ENCODE measurements around the gene EXTL2. TPM values are rescaled to one million over a fixed set of nuclear protein-coding genes. Genes with fewer than 3 reads are reported as not detected.
A peak's percentile ranks its signal among the peaks of the same experiment; 100 is the strongest.
"Not testable (repeated sequence)": the region's sequence is repeated elsewhere in the genome, so short reads cannot be mapped to it uniquely, and the experiment has no call there.

EXTL2 gene, protein sequence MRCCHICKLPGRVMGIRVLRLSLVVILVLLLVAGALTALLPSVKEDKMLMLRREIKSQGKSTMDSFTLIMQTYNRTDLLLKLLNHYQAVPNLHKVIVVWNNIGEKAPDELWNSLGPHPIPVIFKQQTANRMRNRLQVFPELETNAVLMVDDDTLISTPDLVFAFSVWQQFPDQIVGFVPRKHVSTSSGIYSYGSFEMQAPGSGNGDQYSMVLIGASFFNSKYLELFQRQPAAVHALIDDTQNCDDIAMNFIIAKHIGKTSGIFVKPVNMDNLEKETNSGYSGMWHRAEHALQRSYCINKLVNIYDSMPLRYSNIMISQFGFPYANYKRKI
- 100 to 1,000 TPM in 3 of 5 donors, 10 to 100 TPM in 2; 70.5 to 124 (median 102) TPM for polyA plus RNA-seq (ENCODE audit: insufficient read depth in 1 of 5, insufficient read length in 5 of 5, low replicate concordance in 1 of 5)
- long read RNA-seq, donor 1, transcript EXTL2-201 (5 exons, 2,835 nt), result minor isoform, 15 of 35 reads
- long read RNA-seq, donor 1, transcript EXTL2-202 (5 exons, 3,985 nt), result major isoform, 19 of 35 reads
- long read RNA-seq, donor 1, partial matches to known transcripts, result 0 of 35 reads
- long read RNA-seq, donor 1, other reads (novel, unspliced or antisense), result 0 of 35 reads
- long read RNA-seq, donor 2, transcript EXTL2-201 (5 exons, 2,835 nt), result minor isoform, 6 of 25 reads
- long read RNA-seq, donor 2, transcript EXTL2-202 (5 exons, 3,985 nt), result major isoform, 17 of 25 reads
- long read RNA-seq, donor 2, partial matches to known transcripts, result 0 of 25 reads
- long read RNA-seq, donor 2, other reads (novel, unspliced or antisense), result 0 of 25 reads
- long read RNA-seq, donor 3, transcript EXTL2-201 (5 exons, 2,835 nt), result minor isoform, 8 of 19 reads
- long read RNA-seq, donor 3, transcript EXTL2-202 (5 exons, 3,985 nt), result major isoform, 10 of 19 reads
- long read RNA-seq, donor 3, partial matches to known transcripts, result 0 of 19 reads
- long read RNA-seq, donor 3, other reads (novel, unspliced or antisense), result 0 of 19 reads
- long read RNA-seq, donor 4, transcript EXTL2-202 (5 exons, 3,985 nt), result major isoform, 11 of 19 reads
- long read RNA-seq, donor 4, partial matches to known transcripts, result 6 of 19 reads
- long read RNA-seq, donor 4, other reads (novel, unspliced or antisense), result 0 of 19 reads
- long read RNA-seq, donor 5, transcript EXTL2-201 (5 exons, 2,835 nt), result minor isoform, 11 of 54 reads
- long read RNA-seq, donor 5, transcript EXTL2-202 (5 exons, 3,985 nt), result major isoform, 27 of 54 reads
- long read RNA-seq, donor 5, partial matches to known transcripts, result 14 of 54 reads
- long read RNA-seq, donor 5, other reads (novel, unspliced or antisense), result 0 of 54 reads
- long read RNA-seq, donor 6, transcript EXTL2-201 (5 exons, 2,835 nt), result minor isoform, 8 of 29 reads
- long read RNA-seq, donor 6, transcript EXTL2-202 (5 exons, 3,985 nt), result major isoform, 20 of 29 reads
- long read RNA-seq, donor 6, partial matches to known transcripts, result 0 of 29 reads
- long read RNA-seq, donor 6, other reads (novel, unspliced or antisense), result 0 of 29 reads
- long read RNA-seq, donor 7, transcript EXTL2-201 (5 exons, 2,835 nt), result minor isoform, 5 of 14 reads
- long read RNA-seq, donor 7, transcript EXTL2-202 (5 exons, 3,985 nt), result major isoform, 8 of 14 reads
- long read RNA-seq, donor 7, partial matches to known transcripts, result 0 of 14 reads
- long read RNA-seq, donor 7, other reads (novel, unspliced or antisense), result 0 of 14 reads
- long read RNA-seq, donor 8, partial matches to known transcripts, result 0 of 7 reads
- long read RNA-seq, donor 8, other reads (novel, unspliced or antisense), result 0 of 7 reads

DNA sequence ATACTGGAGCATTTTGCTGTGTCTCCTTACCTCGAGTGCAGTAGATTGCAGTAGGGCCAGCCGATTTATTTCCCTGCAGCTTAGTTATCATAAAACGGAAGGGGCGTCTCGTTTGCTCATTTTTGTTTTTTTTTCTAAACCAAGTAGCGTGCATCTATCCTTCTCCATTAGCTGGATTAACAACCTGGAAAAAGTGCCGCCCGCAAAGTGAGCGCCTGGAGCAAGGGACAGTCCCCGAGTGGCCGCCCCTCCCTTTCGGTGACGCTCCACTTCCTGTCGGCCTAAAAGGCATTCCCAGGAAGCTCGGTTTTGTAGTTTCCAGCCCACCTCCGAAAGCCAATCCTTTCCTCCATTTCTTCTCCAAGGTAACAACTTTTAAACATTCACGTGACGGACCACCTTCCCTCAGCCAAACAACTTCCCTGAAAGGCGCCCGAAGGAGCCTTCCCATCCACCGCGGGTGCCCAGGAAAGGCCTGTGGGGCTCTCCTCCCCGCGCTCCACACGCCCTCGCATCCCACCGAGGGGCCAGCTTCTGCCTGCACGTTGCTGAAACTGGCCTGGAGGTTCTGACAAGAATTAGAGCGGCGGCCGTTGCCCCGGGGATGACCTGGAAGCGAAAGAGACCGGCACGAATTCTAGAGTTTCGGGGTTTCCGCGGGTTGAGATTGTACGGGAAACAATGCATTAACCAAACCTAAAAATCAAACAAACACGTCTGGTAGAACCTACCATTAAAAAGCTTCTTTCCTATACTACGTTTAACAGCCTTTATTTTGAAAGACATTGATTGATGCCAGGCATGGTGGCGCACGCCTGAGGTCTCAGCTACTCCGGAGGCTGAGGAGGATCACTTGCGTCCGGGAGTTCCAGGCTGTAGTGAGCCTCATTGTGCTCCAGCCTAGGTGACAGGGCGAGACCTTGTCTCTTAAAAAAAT lies at the start of gene EXTL2:
Gene EXTL2 (minus strand): TSS at position 240 of the 937 bp plus-strand sequence. CDS start 6,085 bp downstream, outside the sequence.
- peak; percentile 88 to 89 for DNase-seq

DNA sequence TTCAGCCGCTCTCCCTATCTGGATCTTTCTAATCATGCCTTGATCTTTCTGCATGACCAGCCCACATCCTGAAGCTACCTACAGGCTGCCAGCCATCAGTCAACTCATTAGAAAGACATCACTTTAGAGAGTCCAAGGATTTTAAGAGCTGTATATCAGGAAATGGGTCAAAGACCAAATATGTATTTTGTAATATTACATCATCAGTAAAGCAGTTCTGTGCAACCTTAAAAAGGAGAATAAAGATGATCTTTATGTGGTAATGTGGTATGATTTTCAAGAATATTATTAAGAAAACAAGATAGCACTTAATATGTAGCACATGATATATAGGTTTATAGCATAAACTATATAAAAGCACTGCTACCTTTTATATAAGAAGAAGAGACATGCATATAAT lies 48.9 kb upstream of the EXTL2 start:
- no peak for DNase-seq

DNA sequence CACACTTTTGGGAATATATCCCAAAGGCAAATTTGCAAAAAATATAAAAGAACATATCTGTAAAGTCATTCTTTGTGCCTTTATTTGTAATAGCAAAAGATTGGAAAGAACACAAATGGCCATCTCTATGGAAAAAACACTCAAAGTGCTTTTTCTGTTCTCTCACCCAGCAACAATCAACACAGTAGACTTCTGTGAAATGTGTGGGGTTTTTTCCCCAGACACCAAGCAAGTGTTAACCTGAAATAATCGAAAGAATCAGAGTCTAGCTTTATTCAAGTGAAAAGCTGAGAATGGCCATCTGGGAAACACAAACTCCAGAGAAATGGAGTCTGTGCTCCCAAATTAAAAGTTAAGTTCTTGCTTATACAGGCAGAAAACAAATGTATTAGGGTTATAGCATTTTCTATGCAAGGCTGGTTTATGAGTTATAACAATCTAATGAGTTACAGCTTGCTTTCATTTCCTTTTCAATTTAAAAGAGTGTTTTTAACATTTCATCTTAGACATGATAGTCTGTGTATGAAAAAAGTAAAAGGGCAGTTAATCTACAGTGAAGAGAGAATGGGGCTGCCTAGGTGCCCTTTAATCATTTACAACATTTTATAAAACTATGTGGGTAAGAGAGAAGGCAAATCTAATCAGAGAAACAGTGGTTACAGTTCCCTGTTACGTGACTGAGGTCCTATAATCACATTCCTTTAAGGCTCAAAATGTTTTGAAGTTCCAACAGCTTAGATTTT lies 47.8 kb upstream of the EXTL2 start:
- DNase-seq, result no peak

DNA sequence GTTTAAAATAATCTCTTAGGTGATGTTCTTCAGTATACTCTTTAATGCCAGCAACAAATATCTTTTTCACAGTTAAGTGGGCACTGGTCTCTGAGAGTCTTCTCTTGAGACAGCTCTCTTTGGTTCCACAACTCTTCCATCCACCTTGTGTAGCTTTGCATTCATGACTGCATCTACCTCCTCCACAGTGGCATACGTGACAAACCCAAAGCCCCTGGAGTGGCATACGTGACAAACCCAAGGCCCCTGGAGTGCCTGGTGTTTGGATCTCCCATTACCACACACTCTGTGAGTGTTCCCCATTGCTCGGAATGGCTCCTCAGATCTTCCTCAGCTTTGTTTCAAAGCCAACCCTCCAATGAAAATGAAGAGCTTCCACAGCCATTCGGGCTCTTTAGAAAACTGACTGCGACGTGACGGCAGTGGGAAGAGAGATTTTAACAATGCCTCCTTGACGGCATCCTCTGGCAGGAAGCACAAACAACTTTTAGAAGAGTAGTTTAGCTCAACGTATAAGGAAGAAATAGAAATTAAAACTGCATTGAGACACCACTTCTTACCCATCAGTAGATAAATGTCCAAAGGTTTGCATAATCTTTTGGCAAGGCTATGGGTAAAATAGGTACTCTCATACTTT lies 47.1 kb upstream of the EXTL2 start:
- DNase-seq, result no peak

DNA sequence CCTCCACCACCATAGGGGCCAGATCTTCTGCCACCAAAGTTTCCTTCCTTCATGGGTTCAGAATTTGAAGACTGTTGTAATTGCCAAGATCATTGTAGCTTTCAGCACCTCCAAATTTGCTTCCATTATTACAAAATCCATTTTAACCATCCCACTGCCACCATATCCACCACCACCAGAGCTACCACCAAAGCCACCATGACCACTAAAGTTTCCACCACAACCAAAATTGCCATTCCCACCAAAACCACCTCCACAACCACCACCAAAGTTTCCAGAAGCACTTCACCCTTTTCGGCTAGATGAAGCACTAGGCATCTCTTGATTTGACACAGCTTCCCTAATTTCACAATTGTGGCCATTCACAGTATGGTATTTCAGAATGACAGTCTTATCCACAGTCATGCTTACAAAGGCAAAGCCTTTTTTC lies 46.5 kb upstream of the EXTL2 start:
- no peak for DNase-seq

DNA sequence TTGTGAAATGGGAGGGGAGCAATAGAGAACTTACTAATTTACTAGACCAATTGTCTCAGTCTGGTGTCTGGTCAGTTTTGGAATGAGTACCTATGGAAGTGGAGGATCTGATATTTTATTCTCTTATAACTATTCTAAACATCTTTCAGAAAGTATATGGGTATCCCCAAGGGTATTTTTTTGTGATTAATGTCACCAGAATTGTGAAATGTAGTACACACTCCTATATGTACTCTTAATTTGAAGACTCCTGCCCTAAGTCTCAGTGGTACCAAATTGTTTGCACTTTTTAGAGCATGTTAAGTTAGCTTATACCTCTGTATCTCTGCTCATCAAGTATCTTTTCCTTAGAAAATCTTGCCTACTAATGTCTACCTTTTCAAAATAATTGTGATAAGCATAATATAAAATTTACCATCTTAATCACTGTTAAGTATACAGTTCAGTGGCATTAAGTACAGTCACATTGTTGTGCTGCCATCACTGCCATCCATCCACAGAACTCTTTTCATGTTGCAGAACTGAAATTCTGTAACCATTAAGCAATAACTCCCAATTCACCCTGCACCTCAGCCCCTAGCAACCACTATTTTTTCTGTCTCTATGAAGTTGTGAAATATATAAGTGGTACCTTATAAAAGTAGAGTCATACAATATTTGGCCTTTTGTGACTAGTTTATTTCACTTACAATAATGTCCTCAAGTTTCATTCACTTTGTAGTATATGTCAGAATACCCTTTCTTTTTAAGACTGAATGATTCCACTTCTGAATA lies 41.7 kb upstream of the EXTL2 start:
- DNase-seq, result no peak

DNA sequence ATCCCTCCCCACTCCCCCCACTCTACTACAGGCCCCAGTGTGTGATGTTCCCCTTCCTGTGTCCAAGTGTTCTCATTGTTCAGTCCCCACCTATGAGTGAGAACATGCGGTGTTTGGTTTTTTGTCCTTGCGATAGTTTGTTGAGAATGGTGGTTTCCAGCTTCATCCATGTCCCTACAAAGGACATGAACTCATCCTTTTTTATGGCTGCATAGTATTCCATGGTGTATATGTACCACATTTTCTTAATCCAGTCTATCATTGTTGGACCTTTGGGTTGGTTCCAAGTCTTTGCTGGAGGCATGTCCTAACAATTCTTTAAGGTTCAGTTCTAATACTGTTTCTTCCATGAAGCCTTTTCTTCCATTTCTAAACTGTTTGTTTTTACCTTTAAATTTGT lies 38.9 kb upstream of the EXTL2 start:
- not testable (repeated sequence) for DNase-seq

DNA sequence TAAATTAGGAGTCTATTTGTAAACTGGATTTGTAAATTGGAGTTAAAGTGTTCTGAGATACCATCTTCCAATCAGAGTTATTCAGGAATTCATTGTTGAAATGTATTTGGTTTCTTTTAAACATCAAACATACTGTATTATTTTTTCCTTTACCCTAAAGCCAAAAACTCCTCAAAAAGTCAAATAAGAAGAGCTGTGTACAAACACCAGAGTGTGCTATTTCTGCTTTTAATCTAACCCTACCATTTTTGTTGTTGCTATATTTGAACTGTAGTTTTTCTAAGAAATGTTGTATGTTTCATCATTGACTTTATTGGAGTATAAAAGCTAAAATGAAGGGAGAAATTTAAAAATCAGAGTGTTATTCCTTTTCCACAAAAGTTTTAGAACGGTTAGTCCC lies 37.1 kb upstream of the EXTL2 start:
- DNase-seq, result no peak

DNA sequence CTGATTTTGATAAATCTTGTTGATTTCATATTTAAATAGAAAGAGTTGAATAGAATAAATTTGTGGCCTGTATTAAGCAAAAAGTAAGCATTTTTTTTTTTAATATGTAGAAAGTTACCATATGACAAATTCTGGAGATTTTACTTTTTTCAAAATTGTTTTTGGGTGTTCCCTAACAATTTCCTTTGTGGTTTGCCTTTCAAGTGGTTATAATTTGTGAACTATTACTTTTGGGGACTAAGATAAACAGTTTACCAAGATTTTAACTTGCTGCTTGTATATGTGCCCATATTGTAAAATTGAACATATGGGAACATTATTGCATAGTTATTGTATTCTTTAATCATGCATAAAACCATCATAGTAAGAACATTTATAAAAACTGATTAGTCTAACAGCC lies 35.9 kb upstream of the EXTL2 start:
- no peak for DNase-seq

DNA sequence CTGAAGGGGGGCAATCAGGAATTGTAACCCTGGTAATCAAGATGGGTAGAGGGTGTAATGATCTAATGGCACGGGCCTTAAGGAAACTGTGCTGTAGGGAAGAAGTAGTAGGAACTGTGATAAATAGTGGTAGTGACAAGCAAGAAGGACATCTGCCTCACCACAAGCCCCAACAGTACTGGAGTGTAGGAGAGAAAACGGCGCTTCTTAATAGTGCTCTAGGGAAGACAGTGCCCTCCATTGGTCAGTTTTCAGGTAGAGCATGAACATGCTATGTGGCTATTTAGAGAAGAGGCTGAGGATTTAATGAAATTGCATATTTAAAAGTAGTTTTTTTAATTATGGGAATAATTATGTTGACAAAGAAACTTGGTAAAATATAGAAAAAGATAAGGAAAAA lies 33.5 kb upstream of the EXTL2 start:
- DNase-seq, result no peak

DNA sequence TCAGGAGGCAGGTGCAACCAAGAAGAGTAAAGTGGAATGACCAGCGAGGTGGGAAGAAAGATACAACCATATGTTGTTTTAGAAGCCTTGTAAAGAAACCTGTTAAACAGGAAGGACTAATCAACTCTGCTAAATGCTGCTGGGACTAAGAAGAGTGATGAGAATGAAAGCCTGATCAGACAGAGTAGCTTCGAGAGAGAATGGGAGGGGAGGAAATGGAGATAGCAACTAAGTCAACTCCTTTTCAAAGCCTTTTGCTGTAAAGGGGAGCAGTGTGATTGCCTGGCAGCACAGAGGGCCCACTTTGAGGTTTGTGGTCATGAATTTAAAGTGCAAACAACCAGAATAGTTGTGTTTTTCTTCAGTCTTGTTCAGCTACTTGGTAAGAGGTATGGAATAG lies 32.6 kb upstream of the EXTL2 start:
- no peak for DNase-seq

DNA sequence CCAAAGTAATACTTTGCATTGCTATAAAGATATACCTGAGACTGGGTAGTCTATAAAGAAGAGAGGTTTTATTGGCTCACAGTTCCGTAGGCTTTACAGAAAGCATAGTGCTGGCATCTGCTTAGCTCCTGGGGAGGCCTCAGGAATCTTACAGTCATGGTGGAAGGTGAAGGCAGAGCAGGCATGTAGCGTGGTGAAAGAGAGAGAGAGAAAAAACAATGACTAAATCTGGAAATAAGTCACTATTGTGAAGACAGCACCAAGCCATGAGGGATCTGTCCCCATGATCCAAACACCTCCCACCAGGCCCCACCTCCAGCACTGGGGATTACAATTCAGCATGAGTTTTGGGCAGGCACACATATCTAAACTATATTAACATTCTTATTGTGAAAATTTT lies 31.6 kb upstream of the EXTL2 start:
- no peak for DNase-seq

DNA sequence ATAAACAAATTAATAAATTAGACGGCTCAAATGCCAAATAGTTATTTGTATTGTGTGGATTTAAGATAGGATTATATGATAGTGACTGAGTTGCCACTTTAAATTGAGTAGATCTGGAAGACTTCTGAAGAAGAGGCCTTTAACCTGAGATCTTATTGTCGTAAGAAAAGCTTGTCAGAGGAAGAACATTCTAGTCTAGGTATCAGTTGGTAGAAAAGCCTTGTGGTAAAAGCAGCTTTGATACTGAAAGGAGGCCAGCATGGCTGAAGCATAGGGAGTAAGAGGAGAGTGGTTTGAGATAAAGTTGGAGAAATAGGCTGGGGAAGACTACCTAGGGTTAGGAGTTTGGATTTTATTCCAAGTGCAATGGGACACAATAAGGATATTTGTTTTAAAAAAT lies 30.3 kb upstream of the EXTL2 start:
- DNase-seq, result no peak

DNA sequence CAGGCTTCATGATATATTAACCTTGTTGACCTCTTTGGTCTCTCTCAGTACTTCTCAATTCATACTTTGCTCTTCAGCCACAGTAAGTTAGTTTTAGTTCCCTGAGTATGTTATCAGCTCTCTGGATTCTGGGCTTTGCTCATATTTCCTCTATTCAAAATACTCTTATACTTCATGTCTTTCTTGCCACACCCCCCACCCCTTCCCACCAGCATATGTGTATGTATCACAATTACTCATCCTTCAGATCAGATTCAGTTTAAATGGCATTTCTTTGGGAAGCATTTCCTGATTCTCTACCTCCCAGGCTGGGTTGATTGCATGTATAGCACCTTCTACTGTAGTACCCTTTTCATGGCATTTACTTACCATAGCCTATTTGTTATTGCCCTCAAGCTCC lies 29.6 kb upstream of the EXTL2 start:
- no peak for DNase-seq

DNA sequence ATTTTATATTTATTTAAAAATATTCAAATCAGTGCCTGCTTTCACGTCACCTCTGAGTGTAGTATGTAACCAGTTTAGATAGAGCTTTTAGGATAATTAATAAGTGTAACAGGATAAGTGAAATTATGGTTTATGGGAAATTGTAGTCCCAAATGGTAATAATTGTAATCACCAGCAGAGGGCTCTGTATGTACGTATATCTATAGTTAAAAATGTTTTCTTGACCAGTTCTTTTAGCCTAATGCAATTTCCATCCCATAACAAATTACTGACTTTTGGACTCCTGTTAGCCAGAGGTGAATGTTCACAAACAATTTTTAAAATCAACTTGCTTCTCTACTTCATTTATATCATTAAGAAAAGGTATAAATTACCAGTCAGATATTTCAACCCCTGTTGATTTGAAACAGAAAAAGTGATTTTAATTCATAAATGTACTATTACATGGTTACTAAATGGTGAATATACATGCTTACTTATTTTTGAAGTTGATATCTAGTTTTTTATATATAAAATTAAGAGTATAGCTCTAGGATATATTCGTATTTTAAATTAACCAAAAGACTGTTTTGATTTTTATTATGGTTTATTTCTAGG lies 26.6 kb upstream of the EXTL2 start:
- DNase-seq, result peak; percentile 53 to 58

DNA sequence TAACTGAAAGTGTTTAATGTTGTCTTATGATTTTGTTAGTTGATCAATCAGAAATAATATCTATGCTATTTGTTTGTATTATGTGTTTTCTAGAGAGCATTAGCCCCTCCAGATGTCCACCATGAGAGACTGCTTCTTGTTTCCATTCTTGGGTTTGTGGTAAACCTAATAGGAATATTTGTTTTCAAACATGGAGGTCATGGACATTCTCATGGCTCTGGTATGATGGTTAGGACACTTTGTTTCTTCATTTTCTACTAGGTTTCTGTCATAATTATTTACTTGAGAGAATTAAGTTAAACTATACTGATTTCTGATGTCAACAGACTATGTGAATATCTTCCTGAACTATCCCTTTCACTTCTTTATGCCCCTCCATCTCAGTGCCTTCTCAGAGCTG lies 17.4 kb upstream of the EXTL2 start:
- no peak for DNase-seq

DNA sequence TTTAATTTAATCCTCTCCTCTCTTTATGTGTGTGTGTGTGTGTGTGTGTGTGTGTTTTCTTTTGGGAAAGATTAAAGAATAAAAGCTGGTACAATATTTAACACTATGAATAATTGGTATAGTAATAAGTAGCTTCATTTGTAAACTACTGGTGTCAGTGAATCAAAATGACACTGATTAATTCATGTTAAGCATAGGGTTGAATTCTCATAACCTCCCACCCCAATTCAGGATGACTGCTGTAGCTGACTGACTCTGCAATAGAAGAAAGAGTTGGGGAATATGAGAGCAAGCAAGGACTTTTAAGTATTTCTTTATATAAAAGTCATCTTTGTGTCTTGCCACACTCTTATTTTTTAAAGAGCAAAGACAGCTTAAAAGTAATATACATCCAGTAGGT lies 14.4 kb upstream of the EXTL2 start:
- DNase-seq, result no peak
